GM18867 (cell line): ENCODE measurements around the gene KRTAP29-1.

ENCODE experiments used
- ATAC-seq: cut with Tn5 transposase; IDR thresholded peaks from one replicate; pipeline ENCODE4 v1.9.1; 2021; ENCODE audit warnings: mild to moderate bottlenecking, moderate library complexity; ENCODE audit not compliant: unreplicated experiment

Gene KRTAP29-1

GRCh38 chr17:41329279-41329948 lies 26.8 kb upstream of the KRTAP29-1 start:
- ATAC-seq, result no peak

GRCh38 chr17:41328207-41328606 lies 25.6 kb upstream of the KRTAP29-1 start:
- no peak for ATAC-seq

- no peak for ATAC-seq
Measured at GRCh38 chr17:41327411-41328120, 24.9 kb upstream of the KRTAP29-1 start.

GRCh38 chr17:41326173-41327145 lies 23.8 kb upstream of the KRTAP29-1 start:
- no peak for ATAC-seq

DNA sequence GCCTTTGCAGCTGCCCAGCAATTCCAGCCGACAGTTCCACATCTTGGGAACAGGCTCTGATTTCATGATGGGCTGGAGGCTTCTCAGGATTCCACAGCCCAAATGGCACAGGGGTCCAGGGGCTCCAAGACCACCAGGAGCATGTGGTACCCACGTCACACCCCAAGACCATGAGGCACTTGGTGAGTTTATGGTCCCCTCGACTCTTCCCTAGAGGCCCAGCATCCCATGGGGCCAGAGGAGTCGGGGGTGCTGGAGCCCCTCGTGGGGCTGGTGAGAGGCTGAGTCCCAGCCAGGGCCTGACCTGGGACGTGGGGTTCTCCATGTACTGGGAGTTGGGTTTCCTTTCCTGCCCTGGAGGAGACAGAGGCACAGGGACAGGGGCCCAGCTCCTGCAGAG lies 23.0 kb upstream of the KRTAP29-1 start:
- ATAC-seq, result no peak

DNA sequence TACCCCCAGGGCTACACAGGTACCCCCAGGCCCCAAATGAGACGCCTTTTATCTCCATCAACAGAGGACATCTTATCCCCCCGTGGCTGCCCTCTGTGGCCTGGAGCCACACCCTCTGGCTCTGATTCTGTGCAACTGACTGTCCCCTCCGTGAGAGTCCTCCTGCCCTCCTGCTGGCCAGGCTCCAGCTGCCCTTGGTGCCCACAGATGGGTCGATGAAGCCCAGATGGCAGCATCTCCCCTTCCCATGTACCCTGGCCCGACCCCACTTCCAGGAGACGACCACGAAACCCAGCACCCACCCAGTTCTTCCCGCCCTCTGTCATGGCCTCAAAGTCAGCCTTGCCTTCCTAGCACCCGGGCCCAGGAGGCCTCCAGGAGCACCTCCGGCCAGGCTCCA lies 22.5 kb upstream of the KRTAP29-1 start:
- ATAC-seq, result no peak

DNA sequence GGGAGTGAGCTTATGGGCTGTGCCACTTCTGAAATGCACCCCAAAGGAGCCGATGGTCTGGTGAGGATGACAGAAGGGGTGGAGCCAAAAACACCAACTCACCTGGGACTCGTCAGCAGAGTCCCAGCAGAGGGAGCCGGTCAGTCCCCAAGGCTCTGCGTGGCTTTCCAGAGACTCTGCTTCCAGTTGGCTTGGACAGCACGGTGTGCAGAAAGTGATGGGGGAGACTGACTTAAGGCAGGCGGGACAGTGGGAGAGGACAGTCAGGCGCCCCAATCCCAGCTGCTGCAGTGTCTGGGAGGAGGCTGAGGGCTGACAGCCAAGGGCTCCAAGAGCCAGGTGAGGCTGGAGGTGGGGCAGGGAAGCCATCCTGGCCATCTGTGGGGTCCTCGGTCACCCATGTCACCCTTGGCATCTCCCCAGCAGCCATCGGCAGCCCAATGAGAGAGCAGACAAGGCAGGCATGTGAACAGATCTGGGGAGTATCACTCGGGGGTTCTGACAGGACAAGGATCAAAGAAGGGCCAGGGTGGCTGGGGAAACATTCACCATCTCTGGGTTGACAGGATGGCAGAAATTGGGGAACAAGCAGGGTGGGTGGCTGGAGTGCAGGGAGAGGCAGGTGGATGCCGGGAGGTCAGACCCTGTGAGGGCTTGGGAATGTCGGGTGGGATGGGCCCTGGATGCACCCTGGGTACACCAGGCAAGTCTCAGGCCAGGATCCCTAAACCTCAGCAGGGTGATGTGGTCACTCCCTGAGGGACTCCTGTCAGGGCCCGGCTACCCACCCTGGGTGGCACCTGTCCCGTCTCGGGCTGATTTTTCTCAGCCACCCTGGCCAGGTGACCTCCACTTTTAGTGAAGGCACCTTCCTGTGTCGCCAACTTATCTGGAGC lies 21.8 kb upstream of the KRTAP29-1 start:
- ATAC-seq, result no peak

DNA sequence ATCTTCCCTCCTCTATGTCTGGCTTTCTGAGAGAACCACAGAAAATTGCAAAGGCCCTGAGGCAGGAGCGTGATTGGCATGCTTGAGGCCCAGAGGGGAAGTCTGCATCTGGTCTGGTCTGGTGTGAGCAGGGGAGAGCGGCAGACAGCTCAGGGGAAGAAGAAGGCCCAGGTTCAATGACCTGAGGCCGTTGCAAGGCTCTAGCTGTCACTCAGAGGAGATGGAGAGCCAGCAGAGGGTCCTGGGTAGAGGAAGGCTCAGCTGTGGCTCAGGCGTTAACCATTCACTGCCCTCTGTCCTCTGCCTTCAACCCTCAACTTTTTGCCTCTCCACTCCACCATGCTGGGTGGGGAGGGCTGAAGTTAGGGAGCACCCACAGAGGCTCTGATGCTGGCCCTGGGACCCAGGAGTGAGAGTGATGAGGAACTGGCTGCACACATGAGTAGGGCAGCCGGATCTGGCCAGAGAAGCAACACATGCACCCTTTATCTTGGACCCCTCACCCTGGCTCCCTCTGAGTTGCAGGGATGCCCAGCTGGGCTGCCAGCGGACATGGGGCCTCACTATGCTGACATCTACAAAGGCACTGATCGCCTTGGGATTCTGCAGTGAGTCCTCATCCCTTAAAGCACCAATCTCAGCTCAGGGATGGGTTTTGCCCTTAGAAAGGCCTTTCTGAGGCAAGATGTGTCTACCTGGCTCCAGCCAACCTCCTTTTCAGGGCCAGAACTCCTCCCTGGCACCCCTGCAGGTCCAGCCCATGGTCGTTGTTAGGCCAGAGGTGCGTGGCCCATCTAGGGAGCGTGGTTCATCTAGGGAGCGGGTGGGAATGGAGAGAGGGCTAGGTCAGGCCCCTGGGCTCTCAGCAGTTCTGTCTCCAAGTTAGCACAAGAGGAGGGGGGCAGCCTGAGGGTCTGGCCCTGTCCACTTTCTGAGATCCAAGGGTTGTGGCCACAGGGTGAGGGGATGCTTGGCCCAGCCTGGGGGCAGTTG lies 20.5 kb upstream of the KRTAP29-1 start:
- ATAC-seq, result no peak

DNA sequence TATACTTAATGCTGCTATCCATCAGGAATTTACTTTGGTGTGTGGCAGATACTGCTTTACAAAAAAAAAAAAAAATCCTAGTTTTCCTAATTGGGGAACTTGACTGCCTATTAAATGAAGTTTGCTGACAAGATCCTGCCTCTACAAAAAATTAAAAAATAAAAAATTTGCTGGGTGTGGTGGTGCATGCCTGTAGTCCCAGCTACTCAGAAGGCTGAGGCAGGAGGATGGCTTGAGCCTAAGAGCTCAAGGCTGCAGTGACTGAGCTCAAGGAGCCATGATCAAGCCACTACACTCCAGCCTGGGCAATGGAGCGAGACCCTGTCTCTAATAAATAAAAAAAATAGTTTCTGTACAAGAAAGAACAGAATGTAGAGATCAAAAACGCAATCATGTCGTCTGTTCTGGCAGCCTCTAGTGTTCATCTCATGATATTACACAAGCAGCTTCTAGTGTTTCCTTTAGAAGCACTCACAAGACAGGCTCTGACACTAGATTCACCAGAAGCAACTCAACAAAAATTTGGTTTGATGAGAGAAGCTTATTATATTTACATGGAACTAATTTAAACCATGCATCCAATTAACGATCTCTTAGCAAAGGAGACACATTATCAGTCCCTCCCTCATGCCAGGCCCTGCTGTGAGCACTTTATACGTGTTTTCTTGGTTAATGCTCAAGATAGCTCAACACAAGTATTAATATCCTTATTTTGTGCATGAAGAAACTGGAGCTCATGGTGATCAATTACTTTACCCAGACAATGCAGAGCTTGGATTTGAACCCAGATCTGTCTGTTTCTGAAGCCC lies 19.6 kb upstream of the KRTAP29-1 start:
- ATAC-seq, result no peak

DNA sequence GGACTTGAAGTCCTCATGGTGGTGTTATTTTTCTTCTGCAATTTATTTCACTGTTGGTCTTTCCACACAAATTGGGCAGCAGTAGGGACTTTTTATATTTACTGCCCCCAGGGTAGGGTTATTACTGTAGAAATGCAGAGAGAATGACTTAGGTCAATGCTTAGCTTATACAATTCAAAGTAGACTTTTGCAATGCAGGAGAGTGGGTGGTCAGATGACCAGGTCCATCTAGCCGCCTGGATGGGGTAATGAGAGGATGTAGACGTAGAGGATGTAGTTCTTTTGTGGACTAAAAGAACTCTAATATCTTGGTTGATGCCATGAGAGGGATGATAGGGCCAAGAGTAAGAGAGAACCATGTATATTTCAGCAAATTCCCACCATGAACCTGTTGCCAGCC lies 15.6 kb upstream of the KRTAP29-1 start:
- no peak for ATAC-seq

DNA sequence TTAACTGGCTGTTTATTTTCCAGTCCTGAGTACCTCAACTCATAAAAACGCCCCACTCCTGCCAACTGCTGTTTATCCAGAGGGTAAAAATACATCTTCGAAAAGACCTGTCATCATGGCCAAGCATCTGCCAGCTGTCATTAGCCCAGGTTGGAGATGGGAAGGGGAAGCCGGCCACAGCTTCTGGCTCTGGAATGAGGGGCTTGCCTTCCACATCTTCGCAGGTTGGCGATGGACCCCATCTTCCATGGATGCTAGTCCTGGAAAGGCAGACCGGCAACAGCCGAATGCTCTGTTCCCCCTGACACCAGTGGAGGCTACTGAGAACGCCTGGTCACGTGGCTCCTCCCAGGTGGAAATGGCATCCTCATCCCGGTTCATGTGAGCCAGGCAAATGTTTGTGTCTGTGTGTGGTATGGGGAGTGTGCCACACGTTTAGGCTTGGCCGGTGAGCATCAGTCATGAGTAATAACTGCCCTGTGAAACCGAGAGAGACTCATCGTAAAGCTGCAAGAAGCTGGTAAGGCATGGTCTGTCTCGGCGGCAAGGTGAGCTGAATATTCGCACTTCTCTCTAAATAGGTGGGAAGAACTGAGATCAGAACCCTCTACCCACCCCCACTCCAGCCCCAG lies 13.3 kb upstream of the KRTAP29-1 start:
- no peak for ATAC-seq

GRCh38 chr17:41315204-41315794 lies 12.6 kb upstream of the KRTAP29-1 start, which contains the start of gene KRTAP17-1:
Gene KRTAP17-1 (minus strand): TSS chr17:41315710. CDS start chr17:41315650, 60 bp downstream.
- ATAC-seq, result no peak

GRCh38 chr17:41311111-41311510 lies 8.5 kb upstream of the KRTAP29-1 start:
- no peak for ATAC-seq

DNA sequence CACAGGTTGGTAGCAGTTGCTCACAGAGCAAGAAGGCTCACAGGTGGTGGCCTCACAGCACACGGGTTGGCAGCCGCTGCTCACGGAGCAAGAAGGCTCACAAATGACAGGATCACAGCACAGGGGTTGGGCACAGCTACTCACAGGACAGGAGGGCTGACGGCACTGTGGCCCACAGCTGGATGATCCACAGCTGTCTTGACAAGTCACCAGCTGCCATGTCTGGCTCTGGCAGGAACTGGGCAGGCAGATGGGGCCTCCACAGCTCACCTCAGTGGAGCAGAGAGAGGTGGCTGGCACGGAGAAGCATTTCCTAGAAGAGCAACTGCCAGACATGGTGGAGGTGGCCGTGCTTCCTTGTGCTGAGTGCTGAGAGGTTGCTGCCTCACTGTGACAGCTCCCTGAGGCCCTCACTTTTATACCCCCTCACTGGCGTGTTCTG lies 6.3 kb upstream of the KRTAP29-1 start, which contains the start of gene KRTAP16-1:
KRTAP16-1 (minus strand) TSS at position 392 of the 442 bp plus-strand sequence; CDS start at position 336, 56 bp downstream.
- no peak for ATAC-seq

DNA sequence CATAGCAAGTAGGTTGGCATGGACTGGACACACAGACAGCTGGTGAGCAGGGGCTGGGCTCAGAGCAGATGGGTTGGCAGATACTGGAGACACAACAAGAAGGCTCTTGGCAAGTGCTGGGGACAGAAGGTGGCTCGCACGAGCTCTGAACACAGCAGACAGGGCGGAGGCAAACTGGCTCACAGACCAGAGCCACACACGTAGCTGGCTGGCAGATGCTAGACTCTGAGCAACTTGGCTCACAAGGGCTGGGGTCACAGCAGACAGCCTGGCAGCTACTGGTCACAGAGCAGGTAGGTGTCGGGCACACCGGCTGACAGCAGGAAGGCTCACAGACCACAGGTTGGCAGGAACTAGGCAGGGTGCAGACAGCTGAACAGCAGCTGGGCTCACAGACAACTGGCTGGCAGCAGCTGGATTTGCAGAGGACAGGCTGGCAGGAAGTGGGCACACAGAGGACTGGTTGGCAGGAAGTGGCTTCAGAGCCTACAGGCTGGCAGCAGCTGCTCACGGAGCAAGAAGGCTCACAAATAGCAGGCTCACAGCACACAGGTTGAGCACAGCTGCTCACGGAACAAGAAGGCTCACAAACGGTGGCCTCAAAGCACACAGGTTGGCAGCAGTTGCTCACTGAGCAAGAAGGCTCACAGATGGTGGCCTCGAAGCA lies 5.7 kb upstream of the KRTAP29-1 start:
- ATAC-seq, result peak; percentile 65

- no peak for ATAC-seq
Measured at GRCh38 chr17:41307647-41308046, 5.0 kb upstream of the KRTAP29-1 start.

GRCh38 chr17:41304091-41304490 lies 1.4 kb upstream of the KRTAP29-1 start:
- no peak for ATAC-seq
